PC-9 (cell line): ENCODE data around the gene HCRTR2.

Experiments used
- CTCF ChIP-seq: fragments of 200-600 bp; sonication (generic); conservative IDR thresholded peaks from 2 replicates; pipeline ENCODE4 v1.6.1; 2017; ENCODE audit warnings: mixed run types, antibody characterized with exemption, mild to moderate bottlenecking, moderate library complexity
- EZH2 ChIP-seq: fragments of 200-600 bp; sonication (generic); IDR thresholded peaks from 2 replicates; pipeline ENCODE4 v1.8.0; 2017; ENCODE audit warnings: antibody characterized with exemption, low read depth

GRCh38 chr6:55208478-55209458 lies 34.5 kb downstream of the HCRTR2 start:
- TF ChIP-seq EZH2 (no peak), CTCF (no peak)
